D721Med (cell line): ENCODE measurements around the gene KIRREL2.

Experiments
- DNase-seq: peaks from one replicate; pipeline ENCODE4 v3.0.0; 2011; ENCODE audit warnings: low spot score; ENCODE audit not compliant: insufficient read length
- FAIRE-seq: peaks from 2 replicates; lab custom pipeline; 2011; peaks lifted over from hg19 to GRCh38; lab: Jason Lieb, UNC
- TF ChIP-seq, protein P1 (sequence below): IDR thresholded peaks from 2 replicates; pipeline ENCODE4 v1.5.1; 2012; ENCODE audit warnings: mild to moderate bottlenecking, control low read depth; ENCODE audit not compliant: insufficient read depth; ENCODE audit errors: missing control alignments

The KIRREL2 gene

DNA sequence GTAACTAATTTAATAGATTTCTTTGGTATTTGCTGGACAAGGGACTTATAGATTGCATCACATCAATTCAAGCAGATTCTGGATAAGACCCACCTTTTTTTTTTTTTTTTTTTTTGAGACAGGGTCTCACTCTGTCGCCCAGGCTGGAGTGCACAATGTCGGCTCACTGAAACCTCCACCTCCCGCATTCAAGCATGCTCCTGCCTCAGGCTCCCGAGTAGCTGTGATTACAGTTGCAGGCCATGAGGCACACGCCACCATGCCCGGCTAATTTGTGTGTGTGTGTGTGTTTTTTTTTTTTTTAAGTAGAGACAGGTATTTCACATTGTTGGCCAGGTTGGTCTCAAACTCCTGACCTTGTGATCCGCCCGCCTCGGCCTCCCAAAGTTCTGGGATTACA, 39.9 kb upstream of the KIRREL2 start:
- FAIRE-seq = no peak
- no peak for DNase-seq
- TF ChIP-seq, protein P1, sequence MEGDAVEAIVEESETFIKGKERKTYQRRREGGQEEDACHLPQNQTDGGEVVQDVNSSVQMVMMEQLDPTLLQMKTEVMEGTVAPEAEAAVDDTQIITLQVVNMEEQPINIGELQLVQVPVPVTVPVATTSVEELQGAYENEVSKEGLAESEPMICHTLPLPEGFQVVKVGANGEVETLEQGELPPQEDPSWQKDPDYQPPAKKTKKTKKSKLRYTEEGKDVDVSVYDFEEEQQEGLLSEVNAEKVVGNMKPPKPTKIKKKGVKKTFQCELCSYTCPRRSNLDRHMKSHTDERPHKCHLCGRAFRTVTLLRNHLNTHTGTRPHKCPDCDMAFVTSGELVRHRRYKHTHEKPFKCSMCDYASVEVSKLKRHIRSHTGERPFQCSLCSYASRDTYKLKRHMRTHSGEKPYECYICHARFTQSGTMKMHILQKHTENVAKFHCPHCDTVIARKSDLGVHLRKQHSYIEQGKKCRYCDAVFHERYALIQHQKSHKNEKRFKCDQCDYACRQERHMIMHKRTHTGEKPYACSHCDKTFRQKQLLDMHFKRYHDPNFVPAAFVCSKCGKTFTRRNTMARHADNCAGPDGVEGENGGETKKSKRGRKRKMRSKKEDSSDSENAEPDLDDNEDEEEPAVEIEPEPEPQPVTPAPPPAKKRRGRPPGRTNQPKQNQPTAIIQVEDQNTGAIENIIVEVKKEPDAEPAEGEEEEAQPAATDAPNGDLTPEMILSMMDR = no peak

- DNase-seq (no peak), FAIRE-seq (no peak)
- TF ChIP-seq, protein P1 = no peak
Observed at GRCh38 chr19:35818445-35818844, 38.3 kb upstream of the KIRREL2 start.

DNA sequence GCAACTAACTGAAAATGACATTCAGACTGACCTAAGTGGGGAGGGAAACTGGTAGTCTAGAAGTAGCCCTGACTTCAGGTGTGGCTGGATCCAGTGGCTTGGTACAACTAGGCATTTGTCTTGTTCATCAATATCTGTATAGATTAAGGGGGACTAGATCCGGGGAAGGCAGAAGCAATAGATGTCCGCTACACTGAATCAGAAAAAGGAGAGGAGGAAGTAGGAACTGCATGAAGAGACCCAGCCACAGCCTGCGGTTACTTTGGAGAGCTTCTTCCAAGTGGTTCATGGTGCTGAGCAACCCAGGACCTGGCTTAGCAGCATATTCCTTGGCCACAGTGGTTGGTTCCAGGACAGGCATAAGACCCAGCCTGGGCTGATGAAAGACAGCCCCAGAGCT, 34.1 kb upstream of the KIRREL2 start:
- TF ChIP-seq, protein P1 = no peak
- FAIRE-seq (no peak), DNase-seq (no peak)

- TF ChIP-seq, protein P1 = no peak
- DNase-seq (no peak), FAIRE-seq (no peak)
Observed at GRCh38 chr19:35824150-35824549, 32.6 kb upstream of the KIRREL2 start.

- TF ChIP-seq, protein P1 = no peak
- no peak for FAIRE-seq
- no peak for DNase-seq
Observed at GRCh38 chr19:35828692-35829301, 27.9 kb upstream of the KIRREL2 start.

DNA sequence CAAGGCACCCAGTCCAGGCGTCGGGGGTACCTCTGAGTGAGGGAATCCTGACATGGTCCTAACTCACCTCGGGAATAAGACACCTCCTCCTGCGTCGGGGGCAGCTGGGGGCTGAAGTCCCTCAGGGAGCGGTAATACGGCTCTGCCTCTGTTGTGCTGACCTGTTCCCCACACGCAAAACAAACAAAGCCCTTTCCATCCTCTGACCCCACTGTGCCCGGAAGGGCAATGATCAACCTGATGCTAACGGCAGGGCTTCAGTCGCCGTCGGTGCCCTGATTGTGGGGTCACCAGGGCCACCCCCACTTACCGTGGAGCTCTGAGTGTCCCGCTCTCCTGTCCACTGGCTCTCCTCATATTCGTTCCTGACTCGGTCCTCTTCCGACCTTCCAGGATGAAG, 25.7 kb upstream of the KIRREL2 start:
- TF ChIP-seq, protein P1 = no peak
- no peak for FAIRE-seq
- no peak for DNase-seq

DNA sequence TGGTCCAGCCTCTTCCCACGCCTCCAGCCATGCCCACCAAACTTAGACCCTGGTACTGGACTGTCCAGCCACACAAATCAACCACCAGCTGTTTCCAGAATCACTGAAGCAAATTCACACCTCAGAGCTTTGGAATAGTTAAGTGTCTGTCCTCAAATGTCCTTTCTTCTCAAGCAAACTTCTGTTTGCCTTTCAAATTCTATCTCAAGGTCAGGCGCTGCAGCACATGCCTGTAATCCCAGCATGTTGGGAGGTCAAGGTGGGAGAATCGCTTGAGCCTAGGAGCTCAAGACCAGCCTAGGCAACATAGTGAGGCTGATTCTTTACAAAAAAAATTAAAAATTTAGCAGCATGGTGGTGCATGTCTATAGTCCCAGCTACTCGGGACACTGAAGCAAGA, 24.7 kb upstream of the KIRREL2 start:
- DNase-seq = no peak
- FAIRE-seq = no peak
- TF ChIP-seq, protein P1 = no peak
